Caco-2 (cell line): Measurements from ENCODE around the gene DBP. TPM values are rescaled to one million over a fixed set of nuclear protein-coding genes. Genes with fewer than 3 reads are reported as not detected.
A peak's percentile ranks its signal among the peaks of the same experiment; 100 is the strongest.

Experiments used
- BruUV-seq: library from RNA; stranded (reverse); fragments of 400-500 nt; replicated peaks from 2 replicates; lab custom pipeline; 2021; lab: Mats Ljungman, UMichigan
- CTCF ChIA-PET: fragments of 300-600 bp; sonication (Branson Sonifier 250); formaldehyde crosslinking; loops from one replicate; lab custom pipeline; 2022; ENCODE audit warnings: antibody characterized with exemption; lab: Charles Lee
- POLR2A ChIA-PET: fragments of 300-600 bp; sonication (Branson Sonifier 250); formaldehyde crosslinking; loops from one replicate; lab custom pipeline; 2022; ENCODE audit warnings: antibody characterized with exemption; lab: Charles Lee
- DNase-seq, 2 experiments: peaks; one replicate each; pipeline versions ENCODE4 v3.0.0 to v3.0.0-alpha.2; 2020 to 2022
- H3K27me3 ChIP-seq: replicated peaks from 2 replicates; pipeline ENCODE4 v1.6.0; 2011; ENCODE audit warnings: low read length; ENCODE audit not compliant: control insufficient read depth, insufficient read depth
- H3K36me3 ChIP-seq: 2 replicates; pipeline ENCODE4 v1.5.1; 2011; ENCODE audit warnings: low read length; ENCODE audit not compliant: control insufficient read depth, insufficient read depth
- H3K4me1 ChIP-seq: fragments of 250-450 bp; sonication (Bioruptor Pico); 2 replicates; pipeline ENCODE4 v1.5.1; 2020; ENCODE audit warnings: mild to moderate bottlenecking
- H3K4me3 ChIP-seq: 2 replicates; pipeline ENCODE4 v1.5.1; 2011; ENCODE audit warnings: low read depth, mild to moderate bottlenecking, control low read depth, low read length
- H3K9me3 ChIP-seq: fragments of 250-450 bp; sonication (Bioruptor Pico); 2 replicates; pipeline ENCODE4 v1.5.1; 2020; ENCODE audit warnings: mild to moderate bottlenecking, moderate library complexity
- H3K27ac Mint-ChIP-seq: one replicate; pipeline ENCODE4 v1.8.0; 2022; ENCODE audit warnings: mixed read lengths; ENCODE audit not compliant: unreplicated experiment
- H3K27me3 Mint-ChIP-seq: one replicate; pipeline ENCODE4 v1.8.0; 2022; ENCODE audit warnings: mixed read lengths; ENCODE audit not compliant: insufficient read depth, unreplicated experiment
- H3K36me3 Mint-ChIP-seq: one replicate; pipeline ENCODE4 v1.8.0; 2022; ENCODE audit warnings: mild to moderate bottlenecking, mixed read lengths; ENCODE audit not compliant: insufficient read depth, unreplicated experiment
- H3K4me1 Mint-ChIP-seq: one replicate; pipeline ENCODE4 v1.8.0; 2022; ENCODE audit warnings: low read depth, mixed read lengths; ENCODE audit not compliant: unreplicated experiment
- H3K4me3 Mint-ChIP-seq: one replicate; pipeline ENCODE4 v1.8.0; 2022; ENCODE audit warnings: mild to moderate bottlenecking, moderate library complexity, mixed read lengths; ENCODE audit not compliant: unreplicated experiment
- H3K9me3 Mint-ChIP-seq: one replicate; pipeline ENCODE4 v1.8.0; 2022; ENCODE audit warnings: mixed read lengths; ENCODE audit not compliant: unreplicated experiment
- CTCF ChIP-seq, 2 experiments: fragments of 200-600 bp in 1 of 2; IDR thresholded peaks; 1 replicate in 1 of 2; 2 replicates in 1 of 2; pipeline versions ENCODE4 v1.5.1 to v1.8.0; 2011 to 2022; ENCODE audit warnings: antibody characterized with exemption in 1 of 2, control low read depth in 1 of 2, inconsistent platforms in 1 of 2, low read depth in 1 of 2, low read length in 1 of 2, mild to moderate bottlenecking in 1 of 2, moderate library complexity in 1 of 2; ENCODE audit not compliant: insufficient read depth in 1 of 2, severe bottlenecking in 1 of 2, unreplicated experiment in 1 of 2
- intact Hi-C: fragments of 100-400 bp; cut with micrococcal nuclease; formaldehyde crosslinking; loops from one replicate; pipeline ENCODE4 v1.10.0; 2022; ENCODE audit not compliant: unreplicated experiment
- total RNA-seq: library from RNA; stranded (reverse); gene quantifications from 2 replicates; pipeline ENCODE4 v1.2.3, GENCODE V29; 2022

The DBP gene
- total RNA-seq, 1 experiment from 2014 or later = 17.4 TPM

GRCh38 chr19:48614436-48615230 lies 22.5 kb downstream of the DBP start, which contains the start of gene FAM83E:
Gene FAM83E, minus strand, starts transcription at chr19:48615076. Its CDS starts 1,704 bp downstream, at chr19:48613372.
- Mint-ChIP-seq H3K9me3 (no peaks in the 10 kb centered on the region), H3K4me1 (peaks cover 23% of the 10 kb centered on the region), H3K27ac (peak within 1 kb of the TSS; percentile 98), H3K27me3 (no peaks in the 10 kb centered on the region), H3K4me3 (peak within 1 kb of the TSS; percentile 96), H3K36me3 (peaks cover 92% of the 10 kb centered on the region)
- H3K9me3 ChIP-seq = no peaks in the 10 kb centered on the region
- no peak within 1 kb of the TSS for H3K4me3 ChIP-seq
- no peak for TF ChIP-seq CTCF (IDR thresholded peaks at IDR 0.05; ENCODE audit: insufficient read depth in 1 of 2, low read depth in 1 of 2, low read length in 1 of 2, severe bottlenecking in 1 of 2, unreplicated experiment in 1 of 2)
- no TSS peak for BruUV-seq
- peak; percentile 50 to 76 for DNase-seq
- intact Hi-C loops = no loop called here
- no peaks in the 10 kb centered on the region for H3K27me3 ChIP-seq
- CTCF ChIA-PET = interaction anchor here (0.6 to 0.9 kb wide), 2 partner anchors 12 to 30 kb away, joined by 3 read pairs; no protein-coding TSS in a partner anchor
- POLR2A ChIA-PET = no interaction called here
- H3K4me1 ChIP-seq = peaks cover 26% of the 10 kb centered on the region
- H3K36me3 ChIP-seq = peaks cover 13% of the 10 kb centered on the region

DNA sequence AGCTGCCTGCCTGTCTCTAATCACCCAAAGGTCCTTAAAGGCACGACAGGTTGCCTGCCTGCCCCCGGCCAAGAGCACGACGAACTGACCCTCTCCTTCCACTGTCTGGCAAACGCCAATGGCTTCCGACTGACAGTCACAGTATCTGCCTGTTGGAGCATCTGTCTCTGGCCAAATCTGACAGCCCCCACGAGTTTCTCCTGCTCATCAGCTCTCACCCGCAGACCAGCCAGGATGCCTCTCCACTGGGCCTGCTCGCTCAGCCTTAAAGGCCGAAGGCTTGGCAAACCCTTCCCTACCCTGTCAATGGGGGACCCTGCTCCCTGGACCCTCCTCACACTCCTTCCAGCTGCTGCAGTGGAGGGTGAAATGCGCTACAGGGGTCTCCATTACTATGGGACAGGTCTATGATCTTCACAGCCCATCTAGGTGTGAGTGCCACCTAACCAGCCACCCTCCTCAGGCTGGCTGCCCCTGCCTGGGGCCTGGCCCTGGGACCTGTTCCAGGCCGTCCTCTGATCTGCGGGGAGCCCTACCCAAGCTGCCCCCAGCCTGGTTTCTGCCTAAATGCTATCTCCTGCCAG lies 23.2 kb downstream of the DBP start:
- Histone ChIP-seq H3K4me3 (no peak overlapping the region), H3K4me1 (peaks cover 25% of the 10 kb centered on the region), H3K9me3 (no peaks in the 10 kb centered on the region), H3K36me3 (peaks cover 13% of the 10 kb centered on the region), H3K27me3 (no peaks in the 10 kb centered on the region)
- no peak for TF ChIP-seq CTCF (IDR thresholded peaks at IDR 0.05; ENCODE audit: insufficient read depth in 1 of 2, low read depth in 1 of 2, low read length in 1 of 2, severe bottlenecking in 1 of 2, unreplicated experiment in 1 of 2)
- CTCF ChIA-PET = interaction anchor here (0.5 to 0.9 kb wide), 2 partner anchors 30 to 350 kb away, joined by 3 read pairs; no protein-coding TSS in a partner anchor
- POLR2A ChIA-PET = no interaction called here
- H3K4me1 Mint-ChIP-seq = peaks cover 19% of the 10 kb centered on the region
- H3K4me3 Mint-ChIP-seq = peak overlapping the region; percentile 50
- no peaks in the 10 kb centered on the region for H3K27me3 Mint-ChIP-seq
- intact Hi-C loops = no loop called here
- peaks cover 92% of the 10 kb centered on the region for H3K36me3 Mint-ChIP-seq
- peak overlapping the region; percentile 98 for H3K27ac Mint-ChIP-seq
- H3K9me3 Mint-ChIP-seq = no peaks in the 10 kb centered on the region
- DNase-seq = no peak
- no TSS peak for BruUV-seq

DNA sequence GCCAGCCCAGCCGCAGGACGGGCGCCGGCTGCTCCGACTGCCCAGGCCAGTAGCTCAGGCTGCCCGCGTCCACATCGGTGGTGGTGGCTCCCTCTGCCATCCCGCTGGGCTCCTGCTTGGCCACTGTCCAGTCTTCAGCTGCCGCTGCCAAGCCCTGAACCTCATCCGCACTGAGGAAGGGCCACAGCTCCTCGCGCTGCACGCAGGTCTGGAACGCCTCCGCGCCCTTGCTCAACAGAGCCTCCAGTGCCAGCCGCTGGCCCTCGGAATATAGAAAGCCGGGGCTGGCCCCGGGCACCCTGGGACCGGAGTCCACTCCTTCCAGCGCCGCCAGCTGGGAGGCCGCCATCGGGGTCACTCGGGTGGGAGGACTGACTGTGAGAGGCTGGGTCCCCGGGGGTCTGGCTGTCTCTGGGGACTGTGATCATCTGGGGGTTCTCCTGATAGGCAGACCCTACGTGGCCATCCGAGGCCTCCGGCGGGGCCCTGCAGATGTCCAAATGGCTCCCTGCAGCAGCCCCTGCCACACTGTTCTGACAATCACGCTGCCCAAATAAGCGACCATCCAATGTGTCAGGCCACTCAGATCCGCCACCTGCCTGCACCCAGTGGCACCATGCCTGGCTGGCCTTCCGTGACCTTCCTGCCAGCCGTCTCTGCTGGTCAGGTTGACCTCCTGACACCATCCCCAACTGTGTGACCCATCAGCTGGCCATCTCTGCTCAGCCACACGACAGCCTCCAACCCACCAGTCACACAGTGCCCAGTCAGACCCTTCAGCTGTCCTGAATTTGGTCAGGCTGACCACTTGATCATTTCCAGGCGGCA lies 23.9 kb downstream of the DBP start:
- H3K9me3 Mint-ChIP-seq = no peaks in the 10 kb centered on the region
- TF ChIP-seq CTCF (IDR thresholded peaks at IDR 0.05; ENCODE audit: insufficient read depth in 1 of 2, low read depth in 1 of 2, low read length in 1 of 2, severe bottlenecking in 1 of 2, unreplicated experiment in 1 of 2) = no peak
- ChIA-PET CTCF (interaction anchor here (0.5 kb wide), 1 partner anchor 350 kb away, joined by 3 read pairs; no protein-coding TSS in a partner anchor), POLR2A (no interaction called here)
- BruUV-seq = no TSS peak
- peaks cover 25% of the 10 kb centered on the region for H3K4me1 ChIP-seq
- no peak overlapping the region for H3K4me3 ChIP-seq
- no peak for DNase-seq
- no peaks in the 10 kb centered on the region for H3K27me3 ChIP-seq
- H3K27ac Mint-ChIP-seq = peak overlapping the region; percentile 98
- H3K4me3 Mint-ChIP-seq = peak overlapping the region; percentile 50
- no peaks in the 10 kb centered on the region for H3K27me3 Mint-ChIP-seq
- peaks cover 23% of the 10 kb centered on the region for H3K4me1 Mint-ChIP-seq
- peaks cover 88% of the 10 kb centered on the region for H3K36me3 Mint-ChIP-seq
- H3K9me3 ChIP-seq = no peaks in the 10 kb centered on the region
- intact Hi-C loops = no loop called here
- peaks cover 13% of the 10 kb centered on the region for H3K36me3 ChIP-seq
